GM23338 (cell line): Measurements from ENCODE around the gene STOX1. TPM values are rescaled to one million over a fixed set of nuclear protein-coding genes. Genes with fewer than 3 reads are reported as not detected.

ENCODE experiments used
- ATAC-seq: fragments of 200-7000 bp; cut with Tn5 transposase; 3 replicates; pipeline ENCODE4 v1.9.1; 2020
- DNase-seq: peaks from one replicate; pipeline ENCODE4 v3.0.0-alpha.2; 2015; ENCODE audit warnings: low spot score
- H2AFZ ChIP-seq: fragments of 200-600 bp; sonication (generic); 2 replicates; pipeline ENCODE4 v1.8.0; 2016; ENCODE audit warnings: antibody characterized with exemption, mild to moderate bottlenecking, moderate library complexity
- H3F3A ChIP-seq: fragments of 200-600 bp; sonication (generic); replicated peaks from 2 replicates; pipeline ENCODE4 v1.8.0; 2017; ENCODE audit warnings: antibody characterized with exemption, mixed run types, low read depth
- H3K27ac ChIP-seq: fragments of 200-600 bp; sonication (generic); 2 replicates; pipeline ENCODE4 v1.6.1; 2016; ENCODE audit warnings: low read depth
- H3K27me3 ChIP-seq: fragments of 200-600 bp; sonication (generic); 2 replicates; pipeline ENCODE4 v1.8.0; 2016; ENCODE audit warnings: mild to moderate bottlenecking, mixed run types, moderate library complexity; ENCODE audit not compliant: insufficient read depth
- H3K36me3 ChIP-seq: fragments of 200-600 bp; sonication (generic); 2 replicates; pipeline ENCODE4 v1.8.0; 2016; ENCODE audit warnings: mild to moderate bottlenecking; ENCODE audit not compliant: insufficient read depth
- H3K4me1 ChIP-seq: fragments of 200-600 bp; sonication (generic); 2 replicates; pipeline ENCODE4 v1.8.0; 2016; ENCODE audit warnings: mild to moderate bottlenecking, moderate library complexity; ENCODE audit not compliant: insufficient read depth
- H3K4me2 ChIP-seq: fragments of 200-600 bp; sonication (generic); 2 replicates; pipeline ENCODE4 v1.7.1; 2017; ENCODE audit warnings: mixed run types
- H3K4me3 ChIP-seq: fragments of 200-600 bp; sonication (generic); 2 replicates; pipeline ENCODE4 v1.6.1; 2016; ENCODE audit warnings: mixed run types
- H3K79me2 ChIP-seq: fragments of 200-600 bp; sonication (generic); replicated peaks from 2 replicates; pipeline ENCODE4 v1.8.0; 2017; ENCODE audit warnings: mild to moderate bottlenecking; ENCODE audit not compliant: insufficient read depth
- H3K9me2 ChIP-seq: fragments of 200-600 bp; sonication (generic); 2 replicates; pipeline ENCODE4 v1.8.0; 2017; ENCODE audit not compliant: insufficient read depth
- H4K20me1 ChIP-seq: fragments of 200-600 bp; sonication (generic); replicated peaks from 2 replicates; pipeline ENCODE4 v1.8.0; 2017; ENCODE audit warnings: mild to moderate bottlenecking; ENCODE audit not compliant: insufficient read depth
- H3K27ac Mint-ChIP-seq: 2 replicates; pipeline ENCODE4 v1.8.0; 2020; ENCODE audit warnings: inconsistent platforms, mild to moderate bottlenecking, moderate library complexity, mixed read lengths
- H3K27me3 Mint-ChIP-seq: 3 replicates; pipeline ENCODE4 v1.8.0; 2022; ENCODE audit warnings: low read depth, mild to moderate bottlenecking, moderate library complexity, mixed read lengths, inconsistent platforms; ENCODE audit not compliant: insufficient read depth, poor library complexity
- H3K36me3 Mint-ChIP-seq: 3 replicates; pipeline ENCODE4 v1.8.0; 2021; ENCODE audit warnings: low read depth, mild to moderate bottlenecking, inconsistent platforms, moderate library complexity, mixed read lengths
- H3K4me1 Mint-ChIP-seq: 3 replicates; pipeline ENCODE4 v1.8.0; 2020; ENCODE audit warnings: mild to moderate bottlenecking, inconsistent platforms, mixed read lengths
- H3K4me3 Mint-ChIP-seq: 3 replicates; pipeline ENCODE4 v1.8.0; 2021; ENCODE audit warnings: moderate library complexity, mild to moderate bottlenecking, inconsistent platforms, mixed read lengths
- H3K9me3 Mint-ChIP-seq: 3 replicates; pipeline ENCODE4 v1.8.0; 2020; ENCODE audit warnings: moderate library complexity, mild to moderate bottlenecking, inconsistent platforms, mixed read lengths
- CREB1 ChIP-seq: fragments of 250-450 bp; sonication (Bioruptor Pico); IDR thresholded peaks from 2 replicates; pipeline ENCODE4 v1.5.0; 2020; ENCODE audit warnings: low read depth, mild to moderate bottlenecking, moderate library complexity
- EZH2 ChIP-seq: fragments of 200-600 bp; sonication (generic); IDR thresholded peaks from one replicate; pipeline ENCODE4 v1.8.0; 2017; ENCODE audit warnings: antibody characterized with exemption, mild to moderate bottlenecking, low read depth; ENCODE audit not compliant: unreplicated experiment
- EZH2phosphoT487 ChIP-seq: fragments of 200-600 bp; sonication (generic); IDR thresholded peaks from one replicate; pipeline ENCODE4 v1.8.1; 2018; ENCODE audit warnings: antibody characterized with exemption; ENCODE audit not compliant: unreplicated experiment
- JUNB ChIP-seq: IDR thresholded peaks from one replicate; pipeline ENCODE4 v1.6.1; 2016; ENCODE audit warnings: antibody characterized with exemption; ENCODE audit not compliant: unreplicated experiment
- NANOG ChIP-seq: IDR thresholded peaks from 2 replicates; pipeline ENCODE4 v1.6.1; 2016; ENCODE audit warnings: antibody characterized with exemption, borderline replicate concordance
- POLR2AphosphoS5 ChIP-seq: IDR thresholded peaks from 2 replicates; pipeline ENCODE4 v1.6.1; 2016; ENCODE audit warnings: antibody characterized with exemption, low read depth
- STAT1 ChIP-seq: IDR thresholded peaks from one replicate; pipeline ENCODE4 v1.6.1; 2016; ENCODE audit warnings: antibody characterized with exemption; ENCODE audit not compliant: unreplicated experiment
- ZNF114 ChIP-seq: fragments of 250-450 bp; sonication (Bioruptor Pico); IDR thresholded peaks from 2 replicates; pipeline ENCODE4 v1.5.0; 2020; ENCODE audit warnings: mild to moderate bottlenecking, moderate library complexity
- ZNF331 ChIP-seq: fragments of 250-450 bp; sonication (Bioruptor Pico); IDR thresholded peaks from 2 replicates; pipeline ENCODE4 v1.5.0; 2020; ENCODE audit warnings: low read depth, mild to moderate bottlenecking, moderate library complexity
- polyA plus RNA-seq: library from polyadenylated mRNA; unstranded; fragments of >200 nt; fragmentation: Nextera tagmentation; extraction: Ambion mirVana; gene quantifications from 2 replicates; pipeline ENCODE4 v1.2.1, GENCODE V29; 2016
- total RNA-seq: library from RNA; depleted of rRNA; stranded (reverse); fragments of >200 nt; shearing (Covaris generic); gene quantifications from 2 replicates; pipeline ENCODE4 v1.2.3, GENCODE V29; 2014
- TF ChIP-seq, protein P1 (sequence below): IDR thresholded peaks from 2 replicates; pipeline ENCODE4 v1.6.1; 2016; ENCODE audit warnings: antibody characterized with exemption
- TF ChIP-seq, protein P2 (sequence below): IDR thresholded peaks from one replicate; pipeline ENCODE4 v1.6.1; 2018; ENCODE audit warnings: antibody characterized with exemption; ENCODE audit not compliant: unreplicated experiment
- TF ChIP-seq, protein P3 (sequence below): fragments of 250-450 bp; sonication (Bioruptor Pico); IDR thresholded peaks from 2 replicates; pipeline ENCODE4 v1.5.0; 2020; ENCODE audit warnings: mild to moderate bottlenecking, moderate library complexity
- TF ChIP-seq, protein P4 (sequence below), 2 experiments: fragments of 200-600 bp in 1 of 2; sonication (generic) in 1 of 2; conservative IDR thresholded peaks; 2 replicates each; pipeline versions ENCODE4 v1.5.1 to v1.6.1; 2016 to 2017; ENCODE audit warnings: antibody characterized with exemption in 2 of 2, low read depth in 2 of 2, mild to moderate bottlenecking in 2 of 2, moderate library complexity in 1 of 2

The STOX1 gene
- total and polyA plus RNA-seq, 2 experiments from 2014 or later, result 1.6 to 2.2 TPM

DNA sequence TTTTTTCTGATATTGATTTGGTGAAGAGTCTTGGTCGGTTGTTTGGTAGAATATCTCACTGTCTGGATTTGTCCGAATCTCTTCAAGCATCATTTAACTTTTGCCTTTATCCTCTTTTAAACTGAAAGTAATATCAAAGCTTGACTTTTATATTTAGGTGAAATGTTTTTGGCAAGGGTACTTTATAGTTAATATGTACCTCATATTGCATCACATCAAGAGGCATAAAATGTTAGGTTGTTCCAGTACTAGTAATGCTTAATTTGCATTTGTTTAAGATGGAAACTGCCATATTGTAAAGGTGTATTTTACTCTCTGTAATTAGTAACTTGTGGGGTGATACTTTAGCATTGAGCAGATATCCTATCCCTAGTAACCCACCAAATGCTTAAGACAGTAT, 111.6 kb downstream of the STOX1 start:
- no peak overlapping the region for H3K4me3 ChIP-seq
- H3K4me3 Mint-ChIP-seq, result no peak overlapping the region
- ATAC-seq (no peak), DNase-seq (no peak)
- H3K27ac Mint-ChIP-seq, result no peak overlapping the region
- H3K27me3 ChIP-seq, result no peaks in the 10 kb centered on the region
- TF ChIP-seq, protein P1, sequence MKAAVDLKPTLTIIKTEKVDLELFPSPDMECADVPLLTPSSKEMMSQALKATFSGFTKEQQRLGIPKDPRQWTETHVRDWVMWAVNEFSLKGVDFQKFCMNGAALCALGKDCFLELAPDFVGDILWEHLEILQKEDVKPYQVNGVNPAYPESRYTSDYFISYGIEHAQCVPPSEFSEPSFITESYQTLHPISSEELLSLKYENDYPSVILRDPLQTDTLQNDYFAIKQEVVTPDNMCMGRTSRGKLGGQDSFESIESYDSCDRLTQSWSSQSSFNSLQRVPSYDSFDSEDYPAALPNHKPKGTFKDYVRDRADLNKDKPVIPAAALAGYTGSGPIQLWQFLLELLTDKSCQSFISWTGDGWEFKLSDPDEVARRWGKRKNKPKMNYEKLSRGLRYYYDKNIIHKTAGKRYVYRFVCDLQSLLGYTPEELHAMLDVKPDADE, result no peak
- TF ChIP-seq CREB1 (CRISPR knock-in tag), result no peak
- TF ChIP-seq EZH2, result no peak
- no peak for TF ChIP-seq ZNF331
- TF ChIP-seq, protein P2, sequence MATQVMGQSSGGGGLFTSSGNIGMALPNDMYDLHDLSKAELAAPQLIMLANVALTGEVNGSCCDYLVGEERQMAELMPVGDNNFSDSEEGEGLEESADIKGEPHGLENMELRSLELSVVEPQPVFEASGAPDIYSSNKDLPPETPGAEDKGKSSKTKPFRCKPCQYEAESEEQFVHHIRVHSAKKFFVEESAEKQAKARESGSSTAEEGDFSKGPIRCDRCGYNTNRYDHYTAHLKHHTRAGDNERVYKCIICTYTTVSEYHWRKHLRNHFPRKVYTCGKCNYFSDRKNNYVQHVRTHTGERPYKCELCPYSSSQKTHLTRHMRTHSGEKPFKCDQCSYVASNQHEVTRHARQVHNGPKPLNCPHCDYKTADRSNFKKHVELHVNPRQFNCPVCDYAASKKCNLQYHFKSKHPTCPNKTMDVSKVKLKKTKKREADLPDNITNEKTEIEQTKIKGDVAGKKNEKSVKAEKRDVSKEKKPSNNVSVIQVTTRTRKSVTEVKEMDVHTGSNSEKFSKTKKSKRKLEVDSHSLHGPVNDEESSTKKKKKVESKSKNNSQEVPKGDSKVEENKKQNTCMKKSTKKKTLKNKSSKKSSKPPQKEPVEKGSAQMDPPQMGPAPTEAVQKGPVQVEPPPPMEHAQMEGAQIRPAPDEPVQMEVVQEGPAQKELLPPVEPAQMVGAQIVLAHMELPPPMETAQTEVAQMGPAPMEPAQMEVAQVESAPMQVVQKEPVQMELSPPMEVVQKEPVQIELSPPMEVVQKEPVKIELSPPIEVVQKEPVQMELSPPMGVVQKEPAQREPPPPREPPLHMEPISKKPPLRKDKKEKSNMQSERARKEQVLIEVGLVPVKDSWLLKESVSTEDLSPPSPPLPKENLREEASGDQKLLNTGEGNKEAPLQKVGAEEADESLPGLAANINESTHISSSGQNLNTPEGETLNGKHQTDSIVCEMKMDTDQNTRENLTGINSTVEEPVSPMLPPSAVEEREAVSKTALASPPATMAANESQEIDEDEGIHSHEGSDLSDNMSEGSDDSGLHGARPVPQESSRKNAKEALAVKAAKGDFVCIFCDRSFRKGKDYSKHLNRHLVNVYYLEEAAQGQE, result no peak
- no peak for TF ChIP-seq ZNF114
- TF ChIP-seq JUNB, result no peak
- TF ChIP-seq POLR2AphosphoS5, result no peak
- TF ChIP-seq, protein P3, sequence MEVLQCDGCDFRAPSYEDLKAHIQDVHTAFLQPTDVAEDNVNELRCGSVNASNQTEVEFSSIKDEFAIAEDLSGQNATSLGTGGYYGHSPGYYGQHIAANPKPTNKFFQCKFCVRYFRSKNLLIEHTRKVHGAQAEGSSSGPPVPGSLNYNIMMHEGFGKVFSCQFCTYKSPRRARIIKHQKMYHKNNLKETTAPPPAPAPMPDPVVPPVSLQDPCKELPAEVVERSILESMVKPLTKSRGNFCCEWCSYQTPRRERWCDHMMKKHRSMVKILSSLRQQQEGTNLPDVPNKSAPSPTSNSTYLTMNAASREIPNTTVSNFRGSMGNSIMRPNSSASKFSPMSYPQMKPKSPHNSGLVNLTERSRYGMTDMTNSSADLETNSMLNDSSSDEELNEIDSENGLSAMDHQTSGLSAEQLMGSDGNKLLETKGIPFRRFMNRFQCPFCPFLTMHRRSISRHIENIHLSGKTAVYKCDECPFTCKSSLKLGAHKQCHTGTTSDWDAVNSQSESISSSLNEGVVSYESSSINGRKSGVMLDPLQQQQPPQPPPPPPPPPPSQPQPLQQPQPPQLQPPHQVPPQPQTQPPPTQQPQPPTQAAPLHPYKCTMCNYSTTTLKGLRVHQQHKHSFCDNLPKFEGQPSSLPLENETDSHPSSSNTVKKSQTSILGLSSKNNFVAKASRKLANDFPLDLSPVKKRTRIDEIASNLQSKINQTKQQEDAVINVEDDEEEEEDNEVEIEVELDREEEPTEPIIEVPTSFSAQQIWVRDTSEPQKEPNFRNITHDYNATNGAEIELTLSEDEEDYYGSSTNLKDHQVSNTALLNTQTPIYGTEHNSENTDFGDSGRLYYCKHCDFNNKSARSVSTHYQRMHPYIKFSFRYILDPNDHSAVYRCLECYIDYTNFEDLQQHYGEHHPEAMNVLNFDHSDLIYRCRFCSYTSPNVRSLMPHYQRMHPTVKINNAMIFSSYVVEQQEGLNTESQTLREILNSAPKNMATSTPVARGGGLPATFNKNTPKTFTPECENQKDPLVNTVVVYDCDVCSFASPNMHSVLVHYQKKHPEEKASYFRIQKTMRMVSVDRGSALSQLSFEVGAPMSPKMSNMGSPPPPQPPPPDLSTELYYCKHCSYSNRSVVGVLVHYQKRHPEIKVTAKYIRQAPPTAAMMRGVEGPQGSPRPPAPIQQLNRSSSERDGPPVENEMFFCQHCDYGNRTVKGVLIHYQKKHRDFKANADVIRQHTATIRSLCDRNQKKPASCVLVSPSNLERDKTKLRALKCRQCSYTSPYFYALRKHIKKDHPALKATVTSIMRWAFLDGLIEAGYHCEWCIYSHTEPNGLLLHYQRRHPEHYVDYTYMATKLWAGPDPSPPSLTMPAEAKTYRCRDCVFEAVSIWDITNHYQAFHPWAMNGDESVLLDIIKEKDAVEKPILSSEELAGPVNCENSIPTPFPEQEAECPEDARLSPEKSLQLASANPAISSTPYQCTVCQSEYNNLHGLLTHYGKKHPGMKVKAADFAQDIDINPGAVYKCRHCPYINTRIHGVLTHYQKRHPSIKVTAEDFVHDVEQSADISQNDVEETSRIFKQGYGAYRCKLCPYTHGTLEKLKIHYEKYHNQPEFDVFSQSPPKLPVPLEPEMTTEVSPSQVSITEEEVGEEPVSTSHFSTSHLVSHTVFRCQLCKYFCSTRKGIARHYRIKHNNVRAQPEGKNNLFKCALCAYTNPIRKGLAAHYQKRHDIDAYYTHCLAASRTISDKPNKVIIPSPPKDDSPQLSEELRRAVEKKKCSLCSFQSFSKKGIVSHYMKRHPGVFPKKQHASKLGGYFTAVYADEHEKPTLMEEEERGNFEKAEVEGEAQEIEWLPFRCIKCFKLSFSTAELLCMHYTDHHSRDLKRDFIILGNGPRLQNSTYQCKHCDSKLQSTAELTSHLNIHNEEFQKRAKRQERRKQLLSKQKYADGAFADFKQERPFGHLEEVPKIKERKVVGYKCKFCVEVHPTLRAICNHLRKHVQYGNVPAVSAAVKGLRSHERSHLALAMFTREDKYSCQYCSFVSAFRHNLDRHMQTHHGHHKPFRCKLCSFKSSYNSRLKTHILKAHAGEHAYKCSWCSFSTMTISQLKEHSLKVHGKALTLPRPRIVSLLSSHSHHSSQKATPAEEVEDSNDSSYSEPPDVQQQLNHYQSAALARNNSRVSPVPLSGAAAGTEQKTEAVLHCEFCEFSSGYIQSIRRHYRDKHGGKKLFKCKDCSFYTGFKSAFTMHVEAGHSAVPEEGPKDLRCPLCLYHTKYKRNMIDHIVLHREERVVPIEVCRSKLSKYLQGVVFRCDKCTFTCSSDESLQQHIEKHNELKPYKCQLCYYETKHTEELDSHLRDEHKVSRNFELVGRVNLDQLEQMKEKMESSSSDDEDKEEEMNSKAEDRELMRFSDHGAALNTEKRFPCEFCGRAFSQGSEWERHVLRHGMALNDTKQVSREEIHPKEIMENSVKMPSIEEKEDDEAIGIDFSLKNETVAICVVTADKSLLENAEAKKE (CRISPR knock-in tag), result no peak
- TF ChIP-seq, protein P4, sequence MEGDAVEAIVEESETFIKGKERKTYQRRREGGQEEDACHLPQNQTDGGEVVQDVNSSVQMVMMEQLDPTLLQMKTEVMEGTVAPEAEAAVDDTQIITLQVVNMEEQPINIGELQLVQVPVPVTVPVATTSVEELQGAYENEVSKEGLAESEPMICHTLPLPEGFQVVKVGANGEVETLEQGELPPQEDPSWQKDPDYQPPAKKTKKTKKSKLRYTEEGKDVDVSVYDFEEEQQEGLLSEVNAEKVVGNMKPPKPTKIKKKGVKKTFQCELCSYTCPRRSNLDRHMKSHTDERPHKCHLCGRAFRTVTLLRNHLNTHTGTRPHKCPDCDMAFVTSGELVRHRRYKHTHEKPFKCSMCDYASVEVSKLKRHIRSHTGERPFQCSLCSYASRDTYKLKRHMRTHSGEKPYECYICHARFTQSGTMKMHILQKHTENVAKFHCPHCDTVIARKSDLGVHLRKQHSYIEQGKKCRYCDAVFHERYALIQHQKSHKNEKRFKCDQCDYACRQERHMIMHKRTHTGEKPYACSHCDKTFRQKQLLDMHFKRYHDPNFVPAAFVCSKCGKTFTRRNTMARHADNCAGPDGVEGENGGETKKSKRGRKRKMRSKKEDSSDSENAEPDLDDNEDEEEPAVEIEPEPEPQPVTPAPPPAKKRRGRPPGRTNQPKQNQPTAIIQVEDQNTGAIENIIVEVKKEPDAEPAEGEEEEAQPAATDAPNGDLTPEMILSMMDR (conservative IDR thresholded peaks at IDR 0.05; ENCODE audit: low read depth in 2 of 2), result no peak
- TF ChIP-seq NANOG, result no peak
- no peak for TF ChIP-seq EZH2phosphoT487
- TF ChIP-seq STAT1, result no peak
- H3K9me2 ChIP-seq, result no peaks in the 10 kb centered on the region
- peaks cover 23% of the 10 kb centered on the region for H3K36me3 ChIP-seq
- H2AFZ ChIP-seq, result no peak overlapping the region
- no peaks in the 10 kb centered on the region for H3K79me2 ChIP-seq
- H3K36me3 Mint-ChIP-seq, result peaks cover 44% of the 10 kb centered on the region
- no peaks in the 10 kb centered on the region; the same call in 1 of the 2 replicates for H4K20me1 ChIP-seq
- 0 out of 2 replicates have a peak, but pooled peaks cover 4% of the 10 kb centered on the region for H3F3A ChIP-seq
- no peak overlapping the region for H3K27ac ChIP-seq
- no peaks in the 10 kb centered on the region for H3K4me1 Mint-ChIP-seq
- no peaks in the 10 kb centered on the region for H3K4me1 ChIP-seq
- no peaks in the 10 kb centered on the region for H3K27me3 Mint-ChIP-seq
- H3K4me2 ChIP-seq, result no peak overlapping the region
- no peaks in the 10 kb centered on the region for H3K9me3 Mint-ChIP-seq
